H1 (cell line): ENCODE results near the gene LBP. TPM values are rescaled to one million over a fixed set of nuclear protein-coding genes. Genes with fewer than 3 reads are reported as not detected.

ENCODE experiments used
- CTCF ChIA-PET: fragments of 300-600 bp; sonication (Branson Sonifier 250); formaldehyde crosslinking; loops from one replicate; lab custom pipeline; 2021; ENCODE audit not compliant: partially characterized antibody; lab: Charles Lee
- POLR2A ChIA-PET: fragments of 300-600 bp; sonication (Branson Sonifier 250); formaldehyde crosslinking; loops from one replicate; lab custom pipeline; 2021; ENCODE audit warnings: inconsistent platforms; ENCODE audit not compliant: partially characterized antibody; lab: Charles Lee
- DNase-seq, 2 experiments: peaks; one replicate each; pipeline versions ENCODE4 v3.0.0 to v3.0.0-alpha.2; 2010 to 2022; ENCODE audit warnings: low spot score in 2 of 2, low read depth in 1 of 2, mixed read lengths in 1 of 2
- FAIRE-seq: peaks from 2 replicates; lab custom pipeline; 2011; peaks lifted over from hg19 to GRCh38; lab: Jason Lieb, UNC
- H2AFZ ChIP-seq: 2 replicates; pipeline ENCODE4 v1.8.1; 2012; ENCODE audit warnings: low read length, inconsistent platforms
- H2AK5ac ChIP-seq: 2 replicates; pipeline ENCODE4 v1.6.1; 2013; ENCODE audit warnings: low read depth, low read length
- H2BK120ac ChIP-seq: replicated peaks from 2 replicates; pipeline ENCODE3; 2013; ENCODE audit warnings: low read depth, low read length, inconsistent platforms
- H2BK12ac ChIP-seq: 2 replicates; pipeline ENCODE4 v1.6.1; 2013; ENCODE audit warnings: low read depth, low read length
- H2BK15ac ChIP-seq: 2 replicates; pipeline ENCODE4 v1.6.1; 2013; ENCODE audit warnings: low read length
- H2BK20ac ChIP-seq: 2 replicates; pipeline ENCODE4 v1.6.1; 2013; ENCODE audit warnings: low read length
- H2BK5ac ChIP-seq: 2 replicates; pipeline ENCODE4 v1.6.1; 2013; ENCODE audit warnings: low read depth, low read length
- H3K14ac ChIP-seq: 2 replicates; pipeline ENCODE4 v1.6.1; 2013; ENCODE audit warnings: inconsistent platforms; ENCODE audit not compliant: insufficient read length
- H3K18ac ChIP-seq: 2 replicates; pipeline ENCODE4 v1.6.1; 2013; ENCODE audit warnings: low read length; ENCODE audit errors: extremely low read depth
- H3K23ac ChIP-seq: 2 replicates; pipeline ENCODE4 v1.6.1; 2013; ENCODE audit warnings: inconsistent platforms; ENCODE audit not compliant: insufficient read length
- H3K23me2 ChIP-seq: 2 replicates; pipeline ENCODE4 v1.6.1; 2013; ENCODE audit warnings: low read depth, low read length
- H3K27ac ChIP-seq: 2 replicates; pipeline ENCODE4 v1.6.1; 2011; ENCODE audit warnings: low read depth, low read length, inconsistent platforms
- H3K27me3 ChIP-seq, 4 experiments: replicated peaks in 1 of 4; 1 replicate in 1 of 4; 2 replicates in 3 of 4; pipeline versions ENCODE4 v1.6.1 to v1.8.1; 2011 to 2013; ENCODE audit warnings: low read length in 3 of 4, mild to moderate bottlenecking in 3 of 4, inconsistent platforms in 2 of 4, mixed read lengths in 2 of 4, moderate library complexity in 1 of 4; ENCODE audit not compliant: control insufficient read depth in 3 of 4, insufficient read depth in 3 of 4; ENCODE audit errors: extremely low read depth in 1 of 4
- H3K36me3 ChIP-seq, 4 experiments: 2 replicates each; pipeline versions ENCODE4 v1.6.1 to v1.8.1; 2011 to 2013; ENCODE audit warnings: mild to moderate bottlenecking in 4 of 4, low read length in 3 of 4, moderate library complexity in 2 of 4, control low read depth in 1 of 4, inconsistent platforms in 1 of 4; ENCODE audit not compliant: insufficient read depth in 4 of 4, control insufficient read depth in 2 of 4
- H3K4ac ChIP-seq: replicated peaks from 2 replicates; pipeline ENCODE3; 2013; ENCODE audit warnings: low read length, low read depth, mixed read lengths, inconsistent platforms; ENCODE audit not compliant: insufficient read length
- H3K4me1 ChIP-seq, 4 experiments: replicated peaks in 1 of 4; 1 replicate in 1 of 4; 2 replicates in 3 of 4; pipeline versions ENCODE4 v1.6.1 to v1.8.1; 2011 to 2013; ENCODE audit warnings: low read length in 3 of 4, inconsistent platforms in 2 of 4, mixed read lengths in 1 of 4; ENCODE audit not compliant: insufficient read depth in 4 of 4, control insufficient read depth in 3 of 4
- H3K4me2 ChIP-seq, 2 experiments: 2 replicates each; pipeline versions ENCODE4 v1.6.1 to v1.8.1; 2011 to 2013; ENCODE audit warnings: low read depth in 2 of 2, low read length in 2 of 2, control low read depth in 1 of 2, inconsistent platforms in 1 of 2, mild to moderate bottlenecking in 1 of 2; ENCODE audit not compliant: insufficient read depth in 1 of 2
- H3K4me3 ChIP-seq, 4 experiments: fragments of 200-600, 300-600 bp in 1 of 4; sonication (generic), shearing (Covaris generic), sonication (Bioruptor Twin) in 1 of 4; 2 replicates each; pipeline versions ENCODE4 v1.5.1 to v1.8.1; 2011 to 2016; ENCODE audit warnings: low read length in 4 of 4, low read depth in 3 of 4, control low read depth in 2 of 4, inconsistent platforms in 2 of 4, mild to moderate bottlenecking in 2 of 4, mixed read lengths in 1 of 4, moderate library complexity in 1 of 4; ENCODE audit not compliant: insufficient read depth in 2 of 4; ENCODE audit errors: extremely low read depth in 1 of 4
- H3K56ac ChIP-seq: replicated peaks from 2 replicates; pipeline ENCODE3; 2013; ENCODE audit warnings: low read depth, mild to moderate bottlenecking, mixed read lengths, low read length, inconsistent platforms; ENCODE audit not compliant: insufficient read length
- H3K79me1 ChIP-seq: 2 replicates; pipeline ENCODE4 v1.6.1; 2013; ENCODE audit warnings: low read depth, low read length, control low read depth
- H3K79me2 ChIP-seq, 2 experiments: 2 replicates each; pipeline versions ENCODE4 v1.6.1 to v1.8.1; 2012 to 2013; ENCODE audit warnings: low read length in 2 of 2, mild to moderate bottlenecking in 2 of 2, inconsistent platforms in 1 of 2; ENCODE audit not compliant: insufficient read depth in 2 of 2, control insufficient read depth in 1 of 2
- H3K9ac ChIP-seq, 4 experiments: replicated peaks in 1 of 4; 1 replicate in 1 of 4; 2 replicates in 3 of 4; pipeline versions ENCODE4 v1.6.1 to v1.8.1; 2011 to 2013; ENCODE audit warnings: low read depth in 3 of 4, low read length in 3 of 4, control low read depth in 2 of 4, mild to moderate bottlenecking in 2 of 4, moderate library complexity in 2 of 4, inconsistent platforms in 1 of 4; ENCODE audit errors: extremely low read depth in 1 of 4
- H3K9me3 ChIP-seq, 2 experiments: 2 replicates each; pipeline versions ENCODE4 v1.6.1 to v1.8.1; 2012 to 2013; ENCODE audit warnings: mild to moderate bottlenecking in 2 of 2, moderate library complexity in 2 of 2, control low read depth in 1 of 2, inconsistent platforms in 1 of 2, low read depth in 1 of 2, low read length in 1 of 2, mixed read lengths in 1 of 2; ENCODE audit not compliant: insufficient read depth in 2 of 2
- H4K20me1 ChIP-seq, 2 experiments: replicated peaks in 1 of 2; 2 replicates each; pipeline versions ENCODE3 to v1.8.1; 2011 to 2013; ENCODE audit warnings: inconsistent platforms in 2 of 2, low read length in 2 of 2, mild to moderate bottlenecking in 1 of 2; ENCODE audit not compliant: insufficient read depth in 2 of 2, control insufficient read depth in 1 of 2
- H4K5ac ChIP-seq: 2 replicates; pipeline ENCODE4 v1.6.1; 2013; ENCODE audit warnings: low read length, low read depth, mixed read lengths, inconsistent platforms; ENCODE audit not compliant: insufficient read length
- H4K8ac ChIP-seq: 2 replicates; pipeline ENCODE4 v1.8.0; 2013; ENCODE audit warnings: mild to moderate bottlenecking, moderate library complexity, low read length, inconsistent platforms; ENCODE audit not compliant: insufficient read depth; ENCODE audit errors: extremely low read depth
- H4K91ac ChIP-seq: replicated peaks from 2 replicates; pipeline ENCODE3; 2013; ENCODE audit warnings: low read length, mixed read lengths, inconsistent platforms; ENCODE audit not compliant: insufficient read length
- GTF2F1 ChIP-seq: IDR thresholded peaks from 2 replicates; pipeline ENCODE4 v1.6.1; 2012; ENCODE audit warnings: low read depth, low read length, improper control_type of control experiment, borderline replicate concordance
- KDM4A ChIP-seq: IDR thresholded peaks from one replicate; pipeline ENCODE4 v1.7.1; 2012; ENCODE audit warnings: low read depth, mild to moderate bottlenecking, moderate library complexity, low read length, inconsistent platforms; ENCODE audit not compliant: severe bottlenecking
- RAD21 ChIP-seq, 2 experiments: IDR thresholded peaks in 1 of 2; conservative IDR thresholded peaks in 1 of 2; 2 replicates each; pipeline ENCODE4 v1.6.1; 2011; ENCODE audit warnings: low read depth in 2 of 2, low read length in 2 of 2, improper control_type of control experiment in 1 of 2, inconsistent platforms in 1 of 2, mild to moderate bottlenecking in 1 of 2, moderate library complexity in 1 of 2
- WGBS, 2 experiments: shearing (Covaris generic) in 1 of 2; methylation state at CpG; one replicate each; pipeline versions ENCODE4 v1.1.6 to v1.1.7; 2013 to 2015; ENCODE audit warnings: low lambda C conversion rate in 2 of 2, mixed read lengths in 2 of 2, inconsistent platforms in 1 of 2, low coverage in 1 of 2, missing lambda C conversion rate in 1 of 2; ENCODE audit not compliant: insufficient replicate concordance in 2 of 2, insufficient coverage in 1 of 2, insufficient read length in 1 of 2; ENCODE audit errors: extremely low coverage in 1 of 2, missing lambda C conversion rate in 1 of 2; 5-methylcytosine and 5-hydroxymethylcytosine counted together
- polyA plus RNA-seq, 7 experiments: library from polyadenylated mRNA; depleted of rRNA in 3 of 7; stranded (reverse) in 5 of 7; unstranded in 2 of 7; fragments of >200 nt in 5 of 7; fragments of 200-250 nt in 2 of 7; gene quantifications; 1 replicate in 5 of 7; 2 replicates in 1 of 7; 4 replicates in 1 of 7; pipeline versions ENCODE4 v1.2.1 to v1.2.3, GENCODE V29; 2011 to 2013; ENCODE audit warnings: missing spikeins in 2 of 7, mixed read lengths in 2 of 7
- total RNA-seq: library from RNA; stranded (reverse); fragmentation: NEBNext Ultra II Directional; extraction: Animal tissue kit (Norgen Biotek cat#: 25700); gene quantifications from 2 replicates; pipeline ENCODE4 v1.2.1, GENCODE V29; 2021

Gene LBP
- total and polyA plus RNA-seq, 2 of the 8 experiments (the other 6 are each of a cell fraction or from before 2014, with no cell fraction given) = 0.60 to 0.63 TPM

GRCh38 chr20:38349856-38350255 is 3.6 kb downstream of the LBP start:
- no peaks in the 10 kb centered on the region for H3K36me3 ChIP-seq
- no peak overlapping the region for H2AK5ac ChIP-seq
- no peak overlapping the region for H3K23ac ChIP-seq
- H3K27me3 ChIP-seq = no peaks in the 10 kb centered on the region
- H3K4ac ChIP-seq = no peak overlapping the region
- H3K4me2 ChIP-seq = no peak overlapping the region
- CTCF ChIA-PET = interaction anchor here (0.7 to 22.1 kb wide), 4 partner anchors 12 to 294 kb away, joined by 3 to 390 read pairs (median 4); no protein-coding TSS in a partner anchor
- H4K8ac ChIP-seq = no peak overlapping the region
- H3K14ac ChIP-seq = no peak overlapping the region
- H2BK5ac ChIP-seq = no peak overlapping the region
- no peak overlapping the region for H2BK15ac ChIP-seq
- no peak for FAIRE-seq
- H3K4me1 ChIP-seq = peaks cover 2 to 16% (median 9%) of the 10 kb centered on the region in 4 experiments
- no peaks in the 10 kb centered on the region for H3K9me3 ChIP-seq
- H4K5ac ChIP-seq = no peak overlapping the region
- 91% methylated on average over 5 of the region's 5 CpGs; no CpG with 5 or more reads in 1 of the 2 experiments for WGBS, 2 experiments
- H3K79me2 ChIP-seq = no peaks in the 10 kb centered on the region
- no peak overlapping the region for H3K4me3 ChIP-seq
- no peak overlapping the region for H2BK120ac ChIP-seq
- no peak overlapping the region for H2BK20ac ChIP-seq
- no peak overlapping the region for H4K91ac ChIP-seq
- no peaks in the 10 kb centered on the region for H3K79me1 ChIP-seq
- no peaks in the 10 kb centered on the region for H4K20me1 ChIP-seq
- DNase-seq = no peak
- no peak overlapping the region for H2AFZ ChIP-seq
- TF ChIP-seq KDM4A = no peak
- no peak for TF ChIP-seq RAD21 (IDR thresholded peaks at IDR 0.05 in 1 of 2, conservative IDR thresholded peaks at IDR 0.05 in 1 of 2; ENCODE audit: low read depth in 2 of 2, low read length in 2 of 2)
- TF ChIP-seq GTF2F1 = no peak
- H3K9ac ChIP-seq = no peak overlapping the region
- no peak overlapping the region for H3K18ac ChIP-seq
- H3K23me2 ChIP-seq = no peaks in the 10 kb centered on the region
- no peak overlapping the region for H3K56ac ChIP-seq
- POLR2A ChIA-PET = interaction anchor here (1.2 kb wide), 1 partner anchor 82 kb away, joined by 3 read pairs; no protein-coding TSS in a partner anchor
- H3K27ac ChIP-seq = no peak overlapping the region
- H2BK12ac ChIP-seq = no peak overlapping the region
